ENCODE data around the gene ATG16L1.

Gene ATG16L1

DNA sequence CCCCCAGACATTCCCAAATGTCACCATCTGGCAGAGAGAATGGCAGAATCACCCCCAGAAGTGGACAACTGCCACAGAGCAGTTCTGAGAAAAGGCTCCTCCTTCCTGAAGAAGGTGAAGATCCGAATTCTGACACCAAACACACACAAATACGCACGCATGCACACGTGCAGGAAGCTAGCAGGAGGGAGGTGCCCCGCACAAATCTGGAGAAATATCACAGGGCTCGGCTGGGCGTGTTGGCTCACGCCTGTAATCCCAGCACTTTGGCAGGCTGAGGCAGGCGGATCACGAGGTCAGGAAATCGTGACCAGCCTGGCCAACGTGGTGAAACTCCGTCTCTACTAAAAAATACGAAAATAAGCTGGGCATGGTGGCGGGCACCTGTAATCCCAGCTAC is 38.5 kb upstream of the ATG16L1 start:
- ChIA-PET CTCF (no interaction called here), POLR2A (interaction anchor here (0.7 kb wide), 1 partner anchor 9 kb away, joined by 3 read pairs; no protein-coding TSS in a partner anchor)
- H3K9me3 ChIP-seq (ENCODE audit: control insufficient read depth, insufficient read depth, low read depth, low read length) = no peaks in the 10 kb centered on the region
- H3K4me1 ChIP-seq (ENCODE audit: control insufficient read depth, insufficient read depth, low read length) = no peaks in the 10 kb centered on the region
- no peak overlapping the region for H3K4me3 ChIP-seq (ENCODE audit: low read depth, low read length)
- TF ChIP-seq GLIS1 (tag by site-specific recombination; IDR thresholded peaks at IDR 0.05) (no peak), ZNF624 (tag by site-specific recombination; IDR thresholded peaks at IDR 0.05) (no peak), ZNF341 (tag by site-specific recombination; IDR thresholded peaks at IDR 0.05; ENCODE audit: low read depth) (no peak), ZNF560 (tag by site-specific recombination; IDR thresholded peaks at IDR 0.05; ENCODE audit: borderline replicate concordance) (no peak), TRIM28 (IDR thresholded peaks at IDR 0.05; ENCODE audit: borderline replicate concordance, low read length) (no peak), GLI2 (tag by site-specific recombination; IDR thresholded peaks at IDR 0.05; ENCODE audit: borderline replicate concordance, low read depth) (no peak), ZNF426 (tag by site-specific recombination; IDR thresholded peaks at IDR 0.05) (no peak), ZNF571 (tag by site-specific recombination; IDR thresholded peaks at IDR 0.05) (no peak), ZNF16 (tag by site-specific recombination; IDR thresholded peaks at IDR 0.05; ENCODE audit: low read depth) (no peak), YY1 (tag by site-specific recombination; IDR thresholded peaks at IDR 0.05) (no peak), ZNF610 (tag by site-specific recombination; IDR thresholded peaks at IDR 0.05; ENCODE audit: borderline replicate concordance) (no peak), ZNF600 (tag by site-specific recombination; IDR thresholded peaks at IDR 0.05) (no peak), HOXC10 (CRISPR knock-in tag; IDR thresholded peaks at IDR 0.05) (no peak), ZNF747 (tag by site-specific recombination; IDR thresholded peaks at IDR 0.05) (no peak)
- TF ChIP-seq, protein P1, sequence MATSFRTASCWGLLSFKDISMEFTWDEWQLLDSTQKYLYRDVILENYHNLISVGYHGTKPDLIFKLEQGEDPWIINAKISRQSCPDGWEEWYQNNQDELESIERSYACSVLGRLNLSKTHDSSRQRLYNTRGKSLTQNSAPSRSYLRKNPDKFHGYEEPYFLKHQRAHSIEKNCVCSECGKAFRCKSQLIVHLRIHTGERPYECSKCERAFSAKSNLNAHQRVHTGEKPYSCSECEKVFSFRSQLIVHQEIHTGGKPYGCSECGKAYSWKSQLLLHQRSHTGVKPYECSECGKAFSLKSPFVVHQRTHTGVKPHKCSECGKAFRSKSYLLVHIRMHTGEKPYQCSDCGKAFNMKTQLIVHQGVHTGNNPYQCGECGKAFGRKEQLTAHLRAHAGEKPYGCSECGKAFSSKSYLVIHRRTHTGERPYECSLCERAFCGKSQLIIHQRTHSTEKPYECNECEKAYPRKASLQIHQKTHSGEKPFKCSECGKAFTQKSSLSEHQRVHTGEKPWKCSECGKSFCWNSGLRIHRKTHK (tag by site-specific recombination; IDR thresholded peaks at IDR 0.05) = no peak
- TF ChIP-seq, protein P2, sequence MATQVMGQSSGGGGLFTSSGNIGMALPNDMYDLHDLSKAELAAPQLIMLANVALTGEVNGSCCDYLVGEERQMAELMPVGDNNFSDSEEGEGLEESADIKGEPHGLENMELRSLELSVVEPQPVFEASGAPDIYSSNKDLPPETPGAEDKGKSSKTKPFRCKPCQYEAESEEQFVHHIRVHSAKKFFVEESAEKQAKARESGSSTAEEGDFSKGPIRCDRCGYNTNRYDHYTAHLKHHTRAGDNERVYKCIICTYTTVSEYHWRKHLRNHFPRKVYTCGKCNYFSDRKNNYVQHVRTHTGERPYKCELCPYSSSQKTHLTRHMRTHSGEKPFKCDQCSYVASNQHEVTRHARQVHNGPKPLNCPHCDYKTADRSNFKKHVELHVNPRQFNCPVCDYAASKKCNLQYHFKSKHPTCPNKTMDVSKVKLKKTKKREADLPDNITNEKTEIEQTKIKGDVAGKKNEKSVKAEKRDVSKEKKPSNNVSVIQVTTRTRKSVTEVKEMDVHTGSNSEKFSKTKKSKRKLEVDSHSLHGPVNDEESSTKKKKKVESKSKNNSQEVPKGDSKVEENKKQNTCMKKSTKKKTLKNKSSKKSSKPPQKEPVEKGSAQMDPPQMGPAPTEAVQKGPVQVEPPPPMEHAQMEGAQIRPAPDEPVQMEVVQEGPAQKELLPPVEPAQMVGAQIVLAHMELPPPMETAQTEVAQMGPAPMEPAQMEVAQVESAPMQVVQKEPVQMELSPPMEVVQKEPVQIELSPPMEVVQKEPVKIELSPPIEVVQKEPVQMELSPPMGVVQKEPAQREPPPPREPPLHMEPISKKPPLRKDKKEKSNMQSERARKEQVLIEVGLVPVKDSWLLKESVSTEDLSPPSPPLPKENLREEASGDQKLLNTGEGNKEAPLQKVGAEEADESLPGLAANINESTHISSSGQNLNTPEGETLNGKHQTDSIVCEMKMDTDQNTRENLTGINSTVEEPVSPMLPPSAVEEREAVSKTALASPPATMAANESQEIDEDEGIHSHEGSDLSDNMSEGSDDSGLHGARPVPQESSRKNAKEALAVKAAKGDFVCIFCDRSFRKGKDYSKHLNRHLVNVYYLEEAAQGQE (tag by site-specific recombination; IDR thresholded peaks at IDR 0.05) = no peak
- TF ChIP-seq, protein P3, sequence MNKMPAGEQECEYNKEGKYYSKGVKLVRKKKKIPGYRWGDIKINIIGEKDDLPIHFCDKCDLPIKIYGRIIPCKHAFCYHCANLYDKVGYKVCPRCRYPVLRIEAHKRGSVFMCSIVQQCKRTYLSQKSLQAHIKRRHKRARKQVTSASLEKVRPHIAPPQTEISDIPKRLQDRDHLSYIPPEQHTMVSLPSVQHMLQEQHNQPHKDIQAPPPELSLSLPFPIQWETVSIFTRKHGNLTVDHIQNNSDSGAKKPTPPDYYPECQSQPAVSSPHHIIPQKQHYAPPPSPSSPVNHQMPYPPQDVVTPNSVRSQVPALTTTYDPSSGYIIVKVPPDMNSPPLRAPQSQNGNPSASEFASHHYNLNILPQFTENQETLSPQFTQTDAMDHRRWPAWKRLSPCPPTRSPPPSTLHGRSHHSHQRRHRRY (tag by site-specific recombination; IDR thresholded peaks at IDR 0.05) = no peak
- no peaks in the 10 kb centered on the region for H3K36me3 ChIP-seq (ENCODE audit: control insufficient read depth in 2 of 2, insufficient read depth in 1 of 2, low read length in 2 of 2)
- H3K27ac ChIP-seq (ENCODE audit: extremely low read depth, low read depth, low read length) = no peak overlapping the region

DNA sequence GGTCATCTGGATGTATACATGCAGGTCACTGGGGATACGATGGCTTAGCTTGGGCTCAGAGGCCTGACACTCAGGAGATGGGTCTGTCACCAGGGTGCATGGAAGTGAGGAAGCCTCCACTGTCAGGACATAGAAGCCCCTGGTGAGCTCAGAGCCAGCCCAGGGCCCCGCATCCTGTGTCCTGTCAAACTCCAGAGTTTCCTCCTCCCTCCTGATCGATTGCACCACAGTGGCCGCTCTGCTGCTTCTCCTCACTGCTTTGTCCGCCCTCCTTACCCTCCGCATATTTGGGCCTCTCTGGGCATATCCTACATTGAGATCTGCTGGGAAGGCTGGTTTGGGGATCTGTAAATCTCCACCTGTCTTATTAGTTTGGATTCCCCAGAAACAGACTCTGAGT is 37.5 kb upstream of the ATG16L1 start:
- Histone ChIP-seq H3K4me1 (ENCODE audit: control insufficient read depth, insufficient read depth, low read length) (no peaks in the 10 kb centered on the region), H3K9me3 (ENCODE audit: control insufficient read depth, insufficient read depth, low read depth, low read length) (no peaks in the 10 kb centered on the region), H3K27ac (ENCODE audit: extremely low read depth, low read depth, low read length) (no peak overlapping the region), H3K36me3 (ENCODE audit: control insufficient read depth in 2 of 2, insufficient read depth in 1 of 2, low read length in 2 of 2) (no peaks in the 10 kb centered on the region), H3K4me3 (ENCODE audit: low read depth, low read length) (no peak overlapping the region)
- ChIA-PET CTCF (no interaction called here), POLR2A (no interaction called here)
- TF ChIP-seq OSR2 (tag by site-specific recombination; IDR thresholded peaks at IDR 0.05) = no peak
- TF ChIP-seq IKZF3 (tag by site-specific recombination; IDR thresholded peaks at IDR 0.05) = no peak
- no peak for TF ChIP-seq ZNF366 (tag by site-specific recombination; conservative IDR thresholded peaks at IDR 0.05)
- TF ChIP-seq, protein P4, sequence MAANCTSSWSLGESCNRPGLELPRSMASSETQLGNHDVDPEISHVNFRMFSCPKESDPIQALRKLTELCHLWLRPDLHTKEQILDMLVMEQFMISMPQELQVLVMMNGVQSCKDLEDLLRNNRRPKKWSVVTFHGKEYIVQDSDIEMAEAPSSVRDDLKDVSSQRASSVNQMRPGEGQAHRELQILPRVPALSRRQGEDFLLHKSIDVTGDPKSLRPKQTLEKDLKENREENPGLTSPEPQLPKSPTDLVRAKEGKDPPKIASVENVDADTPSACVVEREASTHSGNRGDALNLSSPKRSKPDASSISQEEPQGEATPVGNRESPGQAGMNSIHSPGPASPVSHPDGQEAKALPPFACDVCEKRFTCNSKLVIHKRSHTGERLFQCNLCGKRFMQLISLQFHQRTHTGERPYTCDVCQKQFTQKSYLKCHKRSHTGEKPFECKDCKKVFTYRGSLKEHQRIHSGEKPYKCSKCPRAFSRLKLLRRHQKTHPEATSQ (tag by site-specific recombination; IDR thresholded peaks at IDR 0.05) = no peak
- TF ChIP-seq ZNF354C (tag by site-specific recombination; IDR thresholded peaks at IDR 0.05; ENCODE audit: borderline replicate concordance, low read depth) = no peak
- TF ChIP-seq, protein P5, sequence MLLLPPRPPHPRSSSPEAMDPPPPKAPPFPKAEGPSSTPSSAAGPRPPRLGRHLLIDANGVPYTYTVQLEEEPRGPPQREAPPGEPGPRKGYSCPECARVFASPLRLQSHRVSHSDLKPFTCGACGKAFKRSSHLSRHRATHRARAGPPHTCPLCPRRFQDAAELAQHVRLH (tag by site-specific recombination; IDR thresholded peaks at IDR 0.05) = no peak
- no peak for TF ChIP-seq ZNF433 (tag by site-specific recombination; IDR thresholded peaks at IDR 0.05; ENCODE audit: low read depth)
- no peak for TF ChIP-seq MEIS1 (CRISPR knock-in tag; IDR thresholded peaks at IDR 0.05; ENCODE audit: borderline replicate concordance)
- TF ChIP-seq, protein P6, sequence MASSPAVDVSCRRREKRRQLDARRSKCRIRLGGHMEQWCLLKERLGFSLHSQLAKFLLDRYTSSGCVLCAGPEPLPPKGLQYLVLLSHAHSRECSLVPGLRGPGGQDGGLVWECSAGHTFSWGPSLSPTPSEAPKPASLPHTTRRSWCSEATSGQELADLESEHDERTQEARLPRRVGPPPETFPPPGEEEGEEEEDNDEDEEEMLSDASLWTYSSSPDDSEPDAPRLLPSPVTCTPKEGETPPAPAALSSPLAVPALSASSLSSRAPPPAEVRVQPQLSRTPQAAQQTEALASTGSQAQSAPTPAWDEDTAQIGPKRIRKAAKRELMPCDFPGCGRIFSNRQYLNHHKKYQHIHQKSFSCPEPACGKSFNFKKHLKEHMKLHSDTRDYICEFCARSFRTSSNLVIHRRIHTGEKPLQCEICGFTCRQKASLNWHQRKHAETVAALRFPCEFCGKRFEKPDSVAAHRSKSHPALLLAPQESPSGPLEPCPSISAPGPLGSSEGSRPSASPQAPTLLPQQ (tag by site-specific recombination; IDR thresholded peaks at IDR 0.05) = no peak
- TF ChIP-seq ZFP69B (tag by site-specific recombination; IDR thresholded peaks at IDR 0.05) = no peak

Data from HEK293 (cell line).